ENCODE measurements around the gene MED14. TPM values are rescaled to one million over a fixed set of nuclear protein-coding genes. Genes with fewer than 3 reads are reported as not detected.
A peak's percentile ranks its signal among the peaks of the same experiment; 100 is the strongest.

MED14 gene
- total and polyA plus RNA-seq, 2 experiments from 2014 or later = 13.3 to 34.7 TPM

GRCh38 chrX:40721489-40722106 lies 13.7 kb downstream of the MED14 start:
- Histone ChIP-seq H4K20me1 (ENCODE audit: insufficient read depth) (no peaks in the 10 kb centered on the region), H3F3A (ENCODE audit: insufficient read depth) (peaks cover 5% of the 10 kb centered on the region; the same call in 1 of the 2 replicates), H3K4me2 (ENCODE audit: unreplicated experiment) (no peak overlapping the region), H3K79me2 (ENCODE audit: insufficient read depth) (peaks cover 90% of the 10 kb centered on the region), H3K36me3 (ENCODE audit: low read depth) (peaks cover 3% of the 10 kb centered on the region; the same call in 1 of the 2 replicates), H3K4me3 (no peak overlapping the region), H3K27me3 (replicated peaks; ENCODE audit: insufficient read depth) (no peaks in the 10 kb centered on the region), H3K9me2 (ENCODE audit: insufficient read depth) (no peaks in the 10 kb centered on the region), H3K27ac (no peak overlapping the region), H3K9ac (no peak overlapping the region), H2AFZ (no peak overlapping the region), H3K4me1 (ENCODE audit: insufficient read depth) (peaks cover 9% of the 10 kb centered on the region), H3K9me3 (ENCODE audit: low read depth) (no peaks in the 10 kb centered on the region)
- no peak for DNase-seq
- 100% methylated on average over 2 to 3 of the region's 3 CpGs for WGBS, 2 experiments (ENCODE audit: low coverage in 1 of 2, low lambda C conversion rate in 2 of 2, missing lambda C conversion rate in 2 of 2)
- no peak for TF ChIP-seq EZH2 (IDR thresholded peaks at IDR 0.05; ENCODE audit: insufficient read depth, poor library complexity, severe bottlenecking)
- no peak for TF ChIP-seq EZH2phosphoT487 (IDR thresholded peaks at IDR 0.05; ENCODE audit: insufficient read depth, low read depth)
- in situ Hi-C loops (cut with MboI) = no loop called here

- no peak overlapping the region for H2AFZ ChIP-seq
- no peak for DNase-seq
- H3K27me3 ChIP-seq (replicated peaks; ENCODE audit: insufficient read depth) = no peaks in the 10 kb centered on the region
- no peak overlapping the region for H3K4me3 ChIP-seq
- no peak overlapping the region for H3K27ac ChIP-seq
- no peak overlapping the region for H3K9ac ChIP-seq
- peaks cover 9% of the 10 kb centered on the region for H3K4me1 ChIP-seq (ENCODE audit: insufficient read depth)
- no peaks in the 10 kb centered on the region for H4K20me1 ChIP-seq (ENCODE audit: insufficient read depth)
- no peaks in the 10 kb centered on the region for H3K36me3 ChIP-seq (ENCODE audit: low read depth)
- peaks cover 90% of the 10 kb centered on the region for H3K79me2 ChIP-seq (ENCODE audit: insufficient read depth)
- peaks cover 5% of the 10 kb centered on the region; the same call in 1 of the 2 replicates for H3F3A ChIP-seq (ENCODE audit: insufficient read depth)
- no peak overlapping the region for H3K4me2 ChIP-seq (ENCODE audit: unreplicated experiment)
- in situ Hi-C loops (cut with MboI) = no loop called here
- 100% methylated on average over 6 to 7 of the region's 8 CpGs for WGBS, 2 experiments (ENCODE audit: low coverage in 1 of 2, low lambda C conversion rate in 2 of 2, missing lambda C conversion rate in 2 of 2)
- TF ChIP-seq EZH2phosphoT487 (IDR thresholded peaks at IDR 0.05; ENCODE audit: insufficient read depth, low read depth) (no peak), EZH2 (IDR thresholded peaks at IDR 0.05; ENCODE audit: insufficient read depth, poor library complexity, severe bottlenecking) (no peak)
- H3K9me3 ChIP-seq (ENCODE audit: low read depth) = no peaks in the 10 kb centered on the region
- no peaks in the 10 kb centered on the region for H3K9me2 ChIP-seq (ENCODE audit: insufficient read depth)
Observed at GRCh38 chrX:40720792-40721191, 14.6 kb downstream of the MED14 start.

GRCh38 chrX:40720339-40720738 lies 15.0 kb downstream of the MED14 start:
- Histone ChIP-seq H3K9me2 (ENCODE audit: insufficient read depth) (no peaks in the 10 kb centered on the region), H4K20me1 (ENCODE audit: insufficient read depth) (no peaks in the 10 kb centered on the region), H3K27ac (no peak overlapping the region), H3F3A (ENCODE audit: insufficient read depth) (peaks cover 5% of the 10 kb centered on the region; the same call in 1 of the 2 replicates), H3K4me3 (no peak overlapping the region), H3K4me1 (ENCODE audit: insufficient read depth) (peaks cover 9% of the 10 kb centered on the region), H3K36me3 (ENCODE audit: low read depth) (no peaks in the 10 kb centered on the region), H3K9ac (no peak overlapping the region), H3K79me2 (ENCODE audit: insufficient read depth) (peaks cover 89% of the 10 kb centered on the region), H3K4me2 (ENCODE audit: unreplicated experiment) (no peak overlapping the region), H2AFZ (no peak overlapping the region), H3K9me3 (ENCODE audit: low read depth) (no peaks in the 10 kb centered on the region), H3K27me3 (replicated peaks; ENCODE audit: insufficient read depth) (no peaks in the 10 kb centered on the region)
- WGBS, 2 experiments (ENCODE audit: low coverage in 1 of 2, low lambda C conversion rate in 2 of 2, missing lambda C conversion rate in 2 of 2) = 100% methylated on average over 4 of the region's 4 CpGs
- in situ Hi-C loops (cut with MboI) = no loop called here
- DNase-seq = no peak
- no peak for TF ChIP-seq EZH2phosphoT487 (IDR thresholded peaks at IDR 0.05; ENCODE audit: insufficient read depth, low read depth)
- TF ChIP-seq EZH2 (IDR thresholded peaks at IDR 0.05; ENCODE audit: insufficient read depth, poor library complexity, severe bottlenecking) = no peak

GRCh38 chrX:40719731-40720130 lies 15.6 kb downstream of the MED14 start:
- DNase-seq = no peak
- H3K4me3 ChIP-seq = no peak overlapping the region
- no peaks in the 10 kb centered on the region for H3K27me3 ChIP-seq (replicated peaks; ENCODE audit: insufficient read depth)
- peaks cover 89% of the 10 kb centered on the region for H3K79me2 ChIP-seq (ENCODE audit: insufficient read depth)
- peaks cover 9% of the 10 kb centered on the region for H3K4me1 ChIP-seq (ENCODE audit: insufficient read depth)
- H3K27ac ChIP-seq = peak overlapping the region; percentile 18; the same call in 1 of the 2 replicates
- no peaks in the 10 kb centered on the region for H3K9me3 ChIP-seq (ENCODE audit: low read depth)
- in situ Hi-C loops (cut with MboI) = no loop called here
- H3K4me2 ChIP-seq (ENCODE audit: unreplicated experiment) = no peak overlapping the region
- H3F3A ChIP-seq (ENCODE audit: insufficient read depth) = peaks cover 5% of the 10 kb centered on the region; the same call in 1 of the 2 replicates
- no peaks in the 10 kb centered on the region for H3K9me2 ChIP-seq (ENCODE audit: insufficient read depth)
- H3K36me3 ChIP-seq (ENCODE audit: low read depth) = no peaks in the 10 kb centered on the region
- no peak for TF ChIP-seq EZH2phosphoT487 (IDR thresholded peaks at IDR 0.05; ENCODE audit: insufficient read depth, low read depth)
- no peak for TF ChIP-seq EZH2 (IDR thresholded peaks at IDR 0.05; ENCODE audit: insufficient read depth, poor library complexity, severe bottlenecking)
- H4K20me1 ChIP-seq (ENCODE audit: insufficient read depth) = no peaks in the 10 kb centered on the region
- no peak overlapping the region for H3K9ac ChIP-seq
- H2AFZ ChIP-seq = no peak overlapping the region
